ENCODE data around the gene SOCS3. TPM values are rescaled to one million over a fixed set of nuclear protein-coding genes. Genes with fewer than 3 reads are reported as not detected.

Gene SOCS3
- total RNA-seq, 1 donor: 95.2 TPM

GRCh38 chr17:78360371-78361224 is 721 bp upstream of the SOCS3 start:
- H4K20me1 ChIP-seq (ENCODE audit: insufficient read depth, low read length): peaks cover 36% of the 10 kb centered on the region

DNA sequence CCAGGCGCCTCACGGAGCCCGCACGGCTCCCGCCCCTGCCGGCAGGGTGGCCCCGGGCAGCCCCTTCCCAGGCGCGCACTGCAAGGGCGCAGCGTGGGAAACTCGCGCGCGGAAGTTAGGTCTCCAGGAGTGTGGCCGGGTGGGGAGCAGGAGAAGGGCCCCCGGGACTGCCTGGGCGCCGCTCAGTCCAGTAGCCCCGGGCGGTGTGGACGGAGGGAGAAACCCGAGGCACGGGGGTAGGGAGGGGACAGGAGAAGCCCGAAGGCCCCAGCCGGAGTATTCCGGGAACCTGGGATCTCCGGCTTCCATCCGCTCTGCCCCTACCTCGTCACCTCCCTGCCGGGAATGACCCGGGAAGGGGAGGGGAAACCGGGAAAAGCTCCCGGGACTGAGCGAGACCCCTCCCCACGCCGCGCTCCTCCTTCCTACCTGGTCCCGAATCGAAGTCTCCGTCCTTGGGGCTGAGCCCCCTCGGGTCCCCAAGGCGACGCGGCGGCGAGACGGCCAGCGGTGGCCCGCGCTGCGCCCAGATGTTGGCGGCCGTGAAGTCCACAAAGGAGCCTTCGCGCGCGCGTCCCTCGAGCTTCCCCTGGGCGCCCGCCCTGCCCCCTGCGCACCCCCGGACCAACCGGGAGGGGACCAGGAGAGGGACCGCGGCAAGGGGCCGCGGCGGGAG is 418 bp downstream of the SOCS3 start:
- DNase-seq (ENCODE audit: insufficient read length, low spot score, missing footprints): peak; percentile 97
- peak overlapping the region; percentile 82 for H3K27ac ChIP-seq (ENCODE audit: low read depth, low read length)
- peak overlapping the region; percentile 91 for H3K4me3 ChIP-seq (ENCODE audit: insufficient read depth, low read length)
- peaks cover 26% of the 10 kb centered on the region for H3K36me3 ChIP-seq (ENCODE audit: insufficient read depth, low read length)
- peaks cover 35% of the 10 kb centered on the region for H3K4me1 ChIP-seq (ENCODE audit: insufficient read depth, low read length)
- H4K20me1 ChIP-seq (ENCODE audit: insufficient read depth, low read length): peaks cover 36% of the 10 kb centered on the region
- peaks cover 35% of the 10 kb centered on the region for H3K79me2 ChIP-seq (ENCODE audit: insufficient read depth, low read length)
- peak overlapping the region; percentile 84 for H3K4me2 ChIP-seq (ENCODE audit: insufficient read depth, low read length)
- no peak for TF ChIP-seq CTCF (IDR thresholded peaks at IDR 0.05; ENCODE audit: extremely low read depth, low read depth, low read length)
- no peak overlapping the region for H2AFZ ChIP-seq (ENCODE audit: low read length)
- H3K27me3 ChIP-seq (ENCODE audit: insufficient read depth, low read length): no peaks in the 10 kb centered on the region
- no peaks in the 10 kb centered on the region for H3K9me3 ChIP-seq (ENCODE audit: low read depth, low read length)

More at GRCh38 chr17:78360371-78361224, 721 bp upstream of the SOCS3 start:
- peak; percentile 85 for TF ChIP-seq CTCF (IDR thresholded peaks at IDR 0.05; ENCODE audit: extremely low read depth, low read depth, low read length)
- Histone ChIP-seq H3K4me2 (ENCODE audit: insufficient read depth, low read length) (peak overlapping the region; percentile 86), H3K36me3 (ENCODE audit: insufficient read depth, low read length) (peaks cover 25% of the 10 kb centered on the region), H3K9me3 (ENCODE audit: low read depth, low read length) (no peaks in the 10 kb centered on the region), H2AFZ (ENCODE audit: low read length) (peak overlapping the region; percentile 29), H3K4me3 (ENCODE audit: insufficient read depth, low read length) (peak overlapping the region; percentile 91), H3K27me3 (ENCODE audit: insufficient read depth, low read length) (no peaks in the 10 kb centered on the region), H3K79me2 (ENCODE audit: insufficient read depth, low read length) (peaks cover 34% of the 10 kb centered on the region), H3K4me1 (ENCODE audit: insufficient read depth, low read length) (peaks cover 41% of the 10 kb centered on the region), H3K27ac (ENCODE audit: low read depth, low read length) (peak overlapping the region; percentile 65)
- DNase-seq (ENCODE audit: insufficient read length, low spot score, missing footprints): peak; percentile 99

DNA sequence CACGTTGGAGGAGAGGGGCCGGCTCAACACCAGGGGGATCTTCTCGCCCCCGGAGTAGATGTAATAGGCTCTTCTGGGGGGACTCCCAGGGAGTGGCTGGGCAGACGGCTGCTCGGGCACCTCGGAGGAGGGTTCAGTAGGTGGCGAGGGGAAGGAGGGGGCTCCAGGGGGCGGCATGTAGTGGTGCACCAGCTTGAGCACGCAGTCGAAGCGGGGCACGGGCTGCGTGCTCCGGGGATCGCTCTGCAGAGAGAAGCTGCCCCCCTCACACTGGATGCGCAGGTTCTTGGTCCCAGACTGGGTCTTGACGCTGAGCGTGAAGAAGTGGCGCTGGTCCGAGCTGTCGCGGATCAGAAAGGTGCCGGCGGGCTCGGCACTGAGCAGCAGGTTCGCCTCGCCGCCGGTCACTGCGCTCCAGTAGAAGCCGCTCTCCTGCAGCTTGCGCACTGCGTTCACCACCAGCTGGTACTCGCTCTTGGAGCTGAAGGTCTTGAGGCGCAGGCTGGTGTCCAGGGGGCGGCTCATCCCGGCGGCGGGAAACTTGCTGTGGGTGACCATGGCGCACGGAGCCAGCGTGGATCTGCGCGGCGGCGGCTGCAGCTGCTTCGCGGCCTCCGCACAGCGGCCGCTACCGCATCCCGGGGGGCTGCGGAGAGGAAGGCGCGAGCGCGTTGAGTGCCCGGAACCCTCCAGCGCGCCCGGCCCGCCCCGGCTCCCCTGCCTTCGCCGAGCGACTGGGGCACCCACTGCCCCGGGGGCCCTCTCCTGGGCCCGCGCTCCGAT is 1.1 kb downstream of the SOCS3 start:
- Histone ChIP-seq H4K20me1 (ENCODE audit: insufficient read depth, low read length) (peaks cover 36% of the 10 kb centered on the region), H3K4me3 (ENCODE audit: insufficient read depth, low read length) (peak overlapping the region; percentile 91), H3K4me1 (ENCODE audit: insufficient read depth, low read length) (peaks cover 35% of the 10 kb centered on the region), H3K79me2 (ENCODE audit: insufficient read depth, low read length) (peaks cover 35% of the 10 kb centered on the region), H3K4me2 (ENCODE audit: insufficient read depth, low read length) (peak overlapping the region; percentile 84), H2AFZ (ENCODE audit: low read length) (no peak overlapping the region), H3K36me3 (ENCODE audit: insufficient read depth, low read length) (peaks cover 26% of the 10 kb centered on the region), H3K27me3 (ENCODE audit: insufficient read depth, low read length) (no peaks in the 10 kb centered on the region), H3K27ac (ENCODE audit: low read depth, low read length) (peak overlapping the region; percentile 82), H3K9me3 (ENCODE audit: low read depth, low read length) (no peaks in the 10 kb centered on the region)
- DNase-seq (ENCODE audit: insufficient read length, low spot score, missing footprints): peak; percentile 61
- no peak for TF ChIP-seq CTCF (IDR thresholded peaks at IDR 0.05; ENCODE audit: extremely low read depth, low read depth, low read length)
